Thymus (tissue), 11 donors: ENCODE results near the gene LPAR2. TPM values are rescaled to one million over a fixed set of nuclear protein-coding genes. Genes with fewer than 3 reads are reported as not detected.
A peak's percentile ranks its signal among the peaks of the same experiment; 100 is the strongest.

Source experiments
- DNase-seq, 9 donors: peaks; one replicate each; pipeline ENCODE4 v3.0.0-alpha.2; 2013; ENCODE audit warnings: low spot score in 9 of 9, low read depth in 6 of 9, missing footprints in 1 of 9
- H3K27ac ChIP-seq, 2 donors: one replicate each; pipeline ENCODE4 v1.5.1; 2013; ENCODE audit warnings: control low read depth in 1 of 2, low read depth in 1 of 2, low read length in 1 of 2, mild to moderate bottlenecking in 1 of 2, moderate library complexity in 1 of 2
- H3K27me3 ChIP-seq, 2 donors: one replicate each; pipeline ENCODE4 v1.5.1; 2013; ENCODE audit warnings: low read length in 1 of 2; ENCODE audit not compliant: control insufficient read depth in 2 of 2, insufficient read depth in 1 of 2
- H3K36me3 ChIP-seq, 2 donors: one replicate each; pipeline ENCODE4 v1.5.1; 2013; ENCODE audit warnings: low read length in 1 of 2, mild to moderate bottlenecking in 1 of 2, moderate library complexity in 1 of 2; ENCODE audit not compliant: control insufficient read depth in 2 of 2, insufficient read depth in 2 of 2
- H3K4me1 ChIP-seq, 2 donors: one replicate each; pipeline ENCODE4 v1.5.1; 2013; ENCODE audit warnings: low read length in 2 of 2; ENCODE audit not compliant: control insufficient read depth in 2 of 2, insufficient read depth in 2 of 2
- H3K4me3 ChIP-seq, 2 donors: one replicate each; pipeline ENCODE4 v1.5.1; 2013; ENCODE audit warnings: low read length in 2 of 2, control low read depth in 1 of 2, mild to moderate bottlenecking in 1 of 2
- H3K9me3 ChIP-seq, 2 donors: one replicate each; pipeline ENCODE4 v1.5.1; 2013; ENCODE audit warnings: low read length in 1 of 2, mild to moderate bottlenecking in 1 of 2; ENCODE audit not compliant: control insufficient read depth in 2 of 2, insufficient read depth in 1 of 2
- WGBS: extraction: QIAGEN DNeasy Blood & Tissue Kit; methylation state at CpG from one replicate; pipeline ENCODE4 v1.1.7; 2013; 5-methylcytosine and 5-hydroxymethylcytosine counted together
- polyA plus RNA-seq: library from polyadenylated mRNA; stranded (reverse); fragments of 200-250 nt; gene quantifications from one replicate; pipeline ENCODE4 v1.2.3, GENCODE V29; 2013
- total RNA-seq: library from RNA; stranded (reverse); fragments of 120-200 nt; gene quantifications from one replicate; pipeline ENCODE4 v1.2.4, GENCODE V29; 2013
- donor health status: healthy.

LPAR2 gene
- total and polyA plus RNA-seq, 2 donors, result 5.9 to 53.8 TPM

DNA sequence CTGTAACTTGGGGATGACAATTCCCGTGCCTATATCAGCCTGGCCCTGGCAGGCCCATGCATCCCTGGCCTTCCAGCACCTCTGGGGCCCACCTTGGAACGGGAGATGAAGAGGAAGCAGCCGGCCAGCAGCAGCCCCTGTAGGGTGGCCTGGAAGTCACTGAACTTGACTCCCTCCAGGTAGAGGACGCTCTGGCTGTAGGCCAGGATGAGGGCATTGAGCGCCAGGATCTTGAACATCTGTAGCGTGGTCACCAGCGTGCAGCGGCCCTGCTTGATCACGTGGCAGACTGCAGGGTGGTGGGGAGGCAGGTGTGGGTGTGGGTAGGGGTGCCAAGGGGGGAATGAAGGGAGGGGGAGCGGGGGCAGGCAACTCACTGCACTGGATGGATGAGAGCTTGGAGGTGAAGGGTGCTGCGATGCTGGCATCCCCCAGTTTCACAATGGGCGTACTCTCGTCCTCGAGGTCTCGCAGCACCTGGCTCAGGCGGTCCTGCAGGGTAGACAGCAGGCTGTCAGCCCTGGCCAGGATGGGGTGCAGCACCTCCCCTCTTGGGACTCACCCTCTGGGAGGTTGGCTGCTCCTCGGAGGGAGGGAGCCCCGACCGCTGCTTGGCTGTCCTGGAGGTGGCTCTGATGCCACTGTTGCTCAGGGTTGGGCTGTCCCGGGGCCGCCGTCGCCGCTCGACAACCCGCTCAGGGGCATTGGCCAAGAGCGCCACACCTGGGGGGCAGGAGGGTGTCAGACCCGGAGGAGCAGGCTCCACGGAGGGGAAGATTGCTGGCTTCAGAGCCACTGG is 19.2 kb upstream of the LPAR2 start:
- 96% methylated on average over 29 of the region's 29 CpGs for WGBS
- H3K4me3 ChIP-seq, result no peak overlapping the region
- no peaks in the 10 kb centered on the region for H3K27me3 ChIP-seq
- H3K9me3 ChIP-seq, result no peaks in the 10 kb centered on the region
- H3K36me3 ChIP-seq, result peaks cover 66 to 69% of the 10 kb centered on the region in 2 donors
- peaks cover 5 to 14% of the 10 kb centered on the region in 2 donors for H3K4me1 ChIP-seq
- H3K27ac ChIP-seq, result no peak overlapping the region
- DNase-seq, result no peak

DNA sequence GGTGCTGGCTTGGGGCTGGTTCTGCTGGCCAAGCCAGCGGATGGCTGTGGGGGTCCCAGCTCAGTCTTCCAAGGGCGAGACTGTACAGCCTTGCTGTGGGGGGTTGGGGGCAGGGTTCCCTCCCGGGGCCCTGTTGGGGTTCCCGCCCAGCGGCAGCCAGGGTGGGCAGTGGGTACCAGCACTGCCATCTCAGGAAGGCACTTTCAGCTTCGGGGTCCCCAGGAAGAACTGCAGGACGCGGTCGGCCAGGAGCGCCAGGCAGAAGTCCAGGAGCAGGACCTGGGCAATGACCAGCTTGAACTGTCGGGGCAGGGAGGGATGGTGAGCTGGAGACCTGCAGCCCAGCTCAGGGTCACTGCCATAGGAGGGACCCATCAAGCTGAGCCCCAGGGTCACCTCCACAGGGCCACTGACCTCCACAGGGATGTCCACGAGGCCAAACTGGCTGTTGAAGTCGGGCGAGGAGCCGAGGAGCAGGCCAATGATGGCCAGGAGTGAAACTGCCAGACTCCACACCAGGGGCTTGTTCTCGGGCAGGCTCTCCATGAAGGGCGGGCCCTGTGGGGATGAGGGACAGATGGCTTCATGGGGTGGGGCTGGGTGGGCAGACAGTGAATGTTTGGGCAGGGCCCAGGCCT is 17.3 kb upstream of the LPAR2 start:
- H3K27ac ChIP-seq, result no peak overlapping the region
- peaks cover 56 to 58% of the 10 kb centered on the region in 2 donors for H3K36me3 ChIP-seq

DNA sequence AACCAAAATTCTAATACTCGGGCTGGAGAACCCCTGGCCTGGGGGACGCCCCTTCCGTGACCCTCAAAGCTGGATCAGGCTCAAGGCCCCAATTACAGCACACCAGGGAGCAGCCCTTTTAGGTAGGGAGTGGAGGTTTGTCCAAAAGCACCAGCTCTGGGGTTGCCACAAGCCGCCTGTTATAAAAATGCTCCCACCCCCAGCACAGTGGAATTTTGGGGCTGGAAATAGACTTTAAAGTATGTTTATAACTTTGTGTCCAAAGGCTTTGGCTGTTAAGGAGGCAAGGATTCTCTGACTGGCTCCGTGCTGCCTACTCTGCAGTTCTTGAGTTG is 16.0 kb upstream of the LPAR2 start:
- Histone ChIP-seq H3K4me1 (peaks cover 5 to 16% of the 10 kb centered on the region in 2 donors), H3K27me3 (no peaks in the 10 kb centered on the region), H3K4me3 (peak overlapping the region; percentile 77 to 88), H3K27ac (peak overlapping the region; percentile 93 to 97), H3K9me3 (no peaks in the 10 kb centered on the region), H3K36me3 (peaks cover 49 to 52% of the 10 kb centered on the region in 2 donors)
- DNase-seq, result no peak
- 47% methylated on average over 5 of the region's 5 CpGs for WGBS

More for the DNA sequence above, 17.3 kb upstream of the LPAR2 start:
- Histone ChIP-seq H3K4me1 (peaks cover 5 to 16% of the 10 kb centered on the region in 2 donors), H3K9me3 (no peaks in the 10 kb centered on the region), H3K4me3 (no peak overlapping the region), H3K27me3 (no peaks in the 10 kb centered on the region)
- no peak for DNase-seq
- WGBS, result 97% methylated on average over 17 of the region's 17 CpGs

DNA sequence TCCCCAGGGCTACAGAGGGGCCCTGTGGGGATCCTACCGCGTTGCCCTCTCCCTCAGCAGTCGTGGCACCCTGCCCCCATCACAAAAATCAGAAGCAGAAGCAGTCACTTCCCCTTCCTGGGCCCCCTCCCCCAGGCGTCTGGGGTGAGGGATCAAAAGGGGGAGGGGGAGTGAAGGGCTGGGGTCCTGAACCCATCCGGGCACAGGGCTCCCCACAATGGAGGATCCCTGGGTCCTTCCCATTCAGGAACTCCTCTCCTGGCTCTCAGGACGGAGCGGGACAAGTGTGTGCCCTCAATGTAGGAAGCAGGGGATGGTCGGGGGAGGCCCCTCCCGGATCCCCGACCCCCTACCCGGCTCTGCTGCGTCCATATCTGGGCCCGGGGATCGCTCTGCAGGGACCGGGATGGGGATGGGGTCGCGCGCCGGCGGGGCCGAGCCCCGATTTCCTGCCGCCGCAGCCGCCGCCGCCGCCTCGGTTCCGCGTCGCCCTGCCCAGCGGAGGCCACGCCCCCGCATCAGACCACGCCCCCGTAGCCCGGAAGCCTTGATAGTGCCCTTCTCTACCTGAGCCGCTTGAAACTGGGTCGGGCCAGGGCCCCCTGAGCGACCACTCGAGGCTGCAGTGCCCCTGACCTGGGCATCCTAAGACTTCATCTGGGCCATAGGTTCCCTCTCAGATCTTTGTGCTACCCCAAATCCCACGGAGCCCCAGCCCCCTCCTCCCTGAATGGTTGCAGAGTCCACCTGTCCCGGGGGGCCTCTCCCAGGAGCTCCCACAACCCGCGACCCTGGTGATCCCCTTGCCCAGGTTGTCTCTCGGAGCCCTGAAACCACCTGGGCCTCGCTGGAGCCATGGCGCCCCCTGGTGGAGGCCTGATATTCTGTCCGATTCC is 15.4 kb upstream of the LPAR2 start, which contains the start of gene GMIP:
GMIP (minus strand) TSS at position 500 of the 896 bp plus-strand sequence; CDS start at position 372, 128 bp downstream.
- peaks cover 50 to 52% of the 10 kb centered on the region in 2 donors for H3K36me3 ChIP-seq
- H3K4me1 ChIP-seq, result peaks cover 5 to 16% of the 10 kb centered on the region in 2 donors
- peak in 8 of 9 donors; percentile 77 to 91 (median 84) for DNase-seq
- peak within 1 kb of the TSS; percentile 93 to 97 for H3K27ac ChIP-seq
- WGBS, result 1% methylated on average over 50 of the region's 50 CpGs
- H3K9me3 ChIP-seq, result no peaks in the 10 kb centered on the region
- H3K27me3 ChIP-seq, result no peaks in the 10 kb centered on the region
- peak within 1 kb of the TSS; percentile 77 to 88 for H3K4me3 ChIP-seq

DNA sequence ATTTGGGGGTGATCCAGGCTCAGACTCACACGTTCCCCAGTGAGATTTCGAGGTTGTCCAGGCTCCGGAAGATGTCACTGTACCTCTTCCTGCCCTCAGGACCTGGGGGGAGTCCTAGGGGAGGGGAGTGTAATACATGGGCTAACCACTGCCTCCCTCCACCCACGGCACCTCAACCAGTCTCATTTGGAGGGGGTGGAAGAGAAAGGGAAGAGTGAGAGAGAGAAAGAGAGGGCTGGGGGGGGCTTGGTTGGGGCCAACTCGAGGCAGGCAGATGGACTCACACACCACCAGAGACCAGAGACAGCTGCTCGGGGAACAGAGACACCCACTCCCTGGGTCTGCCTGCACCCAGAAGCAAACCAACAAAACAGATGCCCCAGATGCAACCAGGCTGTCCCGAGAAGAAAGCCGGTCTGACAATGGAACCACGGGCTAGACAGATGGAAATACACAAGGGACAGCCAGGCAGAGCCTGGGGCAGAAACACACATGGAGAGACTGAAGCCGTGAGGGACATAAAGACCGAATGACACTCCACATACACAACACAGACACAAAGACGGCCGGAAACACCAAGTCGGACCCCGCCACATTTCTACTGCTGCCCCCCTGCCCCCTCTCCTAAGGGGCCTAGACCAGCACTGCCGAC is 14.6 kb upstream of the LPAR2 start:
- H3K27me3 ChIP-seq, result no peaks in the 10 kb centered on the region
- H3K9me3 ChIP-seq, result no peaks in the 10 kb centered on the region
- peaks cover 53 to 56% of the 10 kb centered on the region in 2 donors for H3K36me3 ChIP-seq
- peak in 2 of 9 donors; percentile 41 to 57 for DNase-seq
- H3K4me3 ChIP-seq, result peak overlapping the region; percentile 77 to 88
- WGBS, result 7% methylated on average over 16 of the region's 16 CpGs
- peak overlapping the region; percentile 93 to 97 for H3K27ac ChIP-seq
- H3K4me1 ChIP-seq, result peaks cover 5 to 16% of the 10 kb centered on the region in 2 donors

DNA sequence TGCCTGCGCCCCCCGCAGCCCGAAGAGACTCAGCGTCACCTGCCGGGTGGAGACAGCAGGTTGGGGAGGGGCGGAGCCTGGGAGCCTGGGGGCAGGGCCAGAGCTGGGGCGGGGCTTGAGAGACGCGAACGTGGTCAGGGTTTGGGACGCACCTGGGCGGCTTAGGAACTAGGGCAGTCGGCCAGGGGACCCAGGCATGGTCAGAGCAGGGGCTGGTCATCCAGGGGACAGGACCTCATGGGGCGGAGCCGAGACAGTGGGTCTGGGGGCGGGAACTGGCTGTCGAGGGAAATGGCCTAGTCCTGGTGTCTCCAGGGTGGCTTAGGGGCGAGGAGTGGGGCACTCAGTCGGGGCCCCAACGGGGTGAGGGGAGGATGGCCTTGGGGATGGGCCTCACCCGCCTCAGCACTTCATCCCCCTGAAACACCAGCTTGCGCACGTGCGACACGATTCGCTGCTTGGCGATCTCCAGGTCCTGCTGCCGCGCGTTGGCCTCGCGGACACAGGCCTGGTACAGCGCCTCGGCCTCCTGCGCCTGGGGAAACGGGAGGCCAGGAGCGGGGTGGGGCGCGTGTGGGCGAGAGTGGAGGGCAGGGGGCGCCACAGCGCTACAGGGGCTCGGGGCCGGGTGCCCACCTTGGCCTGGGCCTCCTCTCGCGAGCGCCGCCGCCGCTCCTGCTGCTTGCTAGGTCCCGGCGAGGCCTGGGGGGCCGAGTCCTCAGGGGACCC is 9.7 kb upstream of the LPAR2 start:
- Histone ChIP-seq H3K36me3 (peaks cover 63 to 71% of the 10 kb centered on the region in 2 donors), H3K27me3 (no peaks in the 10 kb centered on the region), H3K4me1 (peaks cover 0 to 6% of the 10 kb centered on the region in 2 donors), H3K27ac (no peak overlapping the region), H3K9me3 (no peaks in the 10 kb centered on the region), H3K4me3 (no peak overlapping the region)
- WGBS, result 96% methylated on average over 53 of the region's 53 CpGs
- no peak for DNase-seq

DNA sequence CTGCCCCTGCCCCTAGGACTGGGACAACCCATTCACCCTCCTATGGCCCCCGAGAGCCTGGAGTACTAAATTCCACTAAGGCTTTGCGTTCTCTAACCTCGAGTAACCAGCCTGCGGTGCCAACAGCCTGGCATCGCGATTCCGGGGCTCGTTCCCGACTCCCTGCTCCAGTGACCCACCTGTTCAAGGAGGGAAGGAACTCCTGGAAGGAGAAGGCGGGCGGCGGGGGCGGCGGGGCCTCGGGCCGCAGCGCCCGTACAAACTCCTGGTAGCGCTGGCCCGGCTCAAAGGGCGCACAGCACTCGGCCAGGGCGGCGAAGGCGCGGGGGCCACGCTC is 9.1 kb upstream of the LPAR2 start:
- Histone ChIP-seq H3K27ac (no peak overlapping the region), H3K4me1 (peaks cover 0 to 1% of the 10 kb centered on the region in 2 donors), H3K27me3 (no peaks in the 10 kb centered on the region), H3K9me3 (no peaks in the 10 kb centered on the region), H3K36me3 (peaks cover 69 to 74% of the 10 kb centered on the region in 2 donors), H3K4me3 (no peak overlapping the region)
- no peak for DNase-seq
- 97% methylated on average over 27 of the region's 27 CpGs for WGBS

DNA sequence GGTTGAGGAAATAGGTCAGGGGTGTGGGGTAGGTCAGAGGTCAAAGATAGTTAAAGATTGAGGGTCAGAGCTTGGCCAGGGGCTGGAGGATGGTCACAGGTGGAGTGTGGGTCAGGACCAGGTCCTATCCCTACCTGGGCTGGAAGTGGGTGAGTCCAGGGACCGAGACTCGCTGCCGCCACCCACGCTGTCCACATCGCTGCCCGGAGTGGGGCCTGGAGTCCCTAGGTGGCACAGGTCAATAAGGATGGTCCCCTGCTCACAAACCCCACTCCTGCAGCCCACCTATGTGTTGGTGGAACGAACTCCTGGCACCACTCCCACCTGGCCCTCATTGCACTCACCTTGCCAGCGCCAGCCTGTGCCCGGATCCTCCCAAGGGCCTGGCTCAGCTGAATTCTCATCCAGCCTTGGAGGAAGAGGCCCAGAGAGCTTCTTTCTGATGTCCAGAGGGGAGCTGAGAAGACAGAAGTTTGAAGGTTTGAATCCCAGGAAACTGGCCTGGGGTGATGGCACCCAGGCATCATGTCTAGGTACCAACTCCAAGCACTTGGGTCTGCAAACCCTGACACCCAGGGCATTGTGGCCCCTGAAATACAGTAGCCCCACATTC is 8.7 kb upstream of the LPAR2 start:
- DNase-seq, result no peak
- Histone ChIP-seq H3K4me3 (no peak overlapping the region), H3K9me3 (no peaks in the 10 kb centered on the region), H3K27me3 (no peaks in the 10 kb centered on the region), H3K4me1 (no peaks in the 10 kb centered on the region), H3K27ac (no peak overlapping the region), H3K36me3 (peaks cover 68 to 73% of the 10 kb centered on the region in 2 donors)
- WGBS, result 97% methylated on average over 9 of the region's 9 CpGs
